ENCODE results near the gene LMAN2. TPM values are rescaled to one million over a fixed set of nuclear protein-coding genes. Genes with fewer than 3 reads are reported as not detected.

Gene LMAN2
- total RNA-seq, 1 experiment from 2014 or later: 106 TPM

GRCh38 chr5:177386542-177386941 lies 35.1 kb upstream of the LMAN2 start:
- no peak overlapping the region for H3K9ac ChIP-seq (ENCODE audit: extremely low read depth, insufficient read length, low read length)
- H4K20me1 ChIP-seq (ENCODE audit: control insufficient read depth, insufficient read depth, insufficient read length): no peaks in the 10 kb centered on the region
- H3K27me3 ChIP-seq (ENCODE audit: insufficient read depth, low read length): no peaks in the 10 kb centered on the region; the same call in 1 of the 2 replicates
- H3K4me3 Mint-ChIP-seq: no peak overlapping the region
- no peaks in the 10 kb centered on the region for H3K79me2 ChIP-seq (ENCODE audit: insufficient read depth, low read length)
- no peak for TF ChIP-seq CTCF (conservative IDR thresholded peaks at IDR 0.05)
- H3T11ph ChIP-seq (ENCODE audit: low read length): no peak overlapping the region
- no peaks in the 10 kb centered on the region for H3K79me1 ChIP-seq (ENCODE audit: insufficient read depth, low read depth, low read length, poor library complexity, severe bottlenecking)
- H4K8ac ChIP-seq (replicated peaks; ENCODE audit: insufficient read length, low read depth, low read length): no peak overlapping the region
- H2BK20ac ChIP-seq (ENCODE audit: low read depth, low read length, poor library complexity, severe bottlenecking): no peak overlapping the region
- no peak overlapping the region for H3K14ac ChIP-seq (ENCODE audit: insufficient read depth, low read length)
- DNase-seq: no peak
- H3K27ac Mint-ChIP-seq: no peak overlapping the region
- no peaks in the 10 kb centered on the region for H3K4me1 ChIP-seq (ENCODE audit: insufficient read depth, low read length)
- no peak overlapping the region for H2BK12ac ChIP-seq (ENCODE audit: insufficient read length, low read depth, low read length)
- H2BK5ac ChIP-seq (ENCODE audit: insufficient read length, low read length): no peak overlapping the region
- H3K23ac ChIP-seq (ENCODE audit: insufficient read length, low read depth, low read length): no peak overlapping the region
- H3K4me1 Mint-ChIP-seq: peaks cover 24 to 27% of the 10 kb centered on the region in 2 experiments
- no peaks in the 10 kb centered on the region for H3K23me2 ChIP-seq (ENCODE audit: insufficient read length, low read depth, low read length, poor library complexity, severe bottlenecking)
- no peak overlapping the region for H4K5ac ChIP-seq (ENCODE audit: insufficient read length, low read depth, low read length)
- peaks cover 76% of the 10 kb centered on the region for H3K27me3 Mint-ChIP-seq (ENCODE audit: low read depth)
- H3K56ac ChIP-seq (ENCODE audit: insufficient read length, low read depth, low read length): no peak overlapping the region
- H3K27ac ChIP-seq (ENCODE audit: insufficient read length, low read depth, low read length): no peak overlapping the region
- no peaks in the 10 kb centered on the region for H3K36me3 Mint-ChIP-seq (ENCODE audit: insufficient read depth in 1 of 3, low read depth in 3 of 3)
- no peak overlapping the region for H2AK5ac ChIP-seq (ENCODE audit: insufficient read length, low read length)
- H3K18ac ChIP-seq (ENCODE audit: insufficient read length, low read depth, low read length): no peak overlapping the region
- H3K4me2 ChIP-seq (ENCODE audit: insufficient read depth, insufficient read length, low read length): no peak overlapping the region
- WGBS (ENCODE audit: extremely low coverage, insufficient read length, low lambda C conversion rate): no CpG with 5 or more reads among the region's 8 CpGs
- H2BK15ac ChIP-seq (ENCODE audit: low read depth, low read length): no peak overlapping the region
- H4K91ac ChIP-seq (ENCODE audit: insufficient read length, low read depth, low read length): no peak overlapping the region
- H3K9me3 ChIP-seq (ENCODE audit: control insufficient read depth, low read depth, low read length): no peaks in the 10 kb centered on the region
- no peak overlapping the region for H3K4ac ChIP-seq (ENCODE audit: low read depth, low read length)
- H3K9me3 Mint-ChIP-seq: no peaks in the 10 kb centered on the region; a peak in 1 of 5 replicates
- H2BK120ac ChIP-seq (ENCODE audit: low read depth, low read length, poor library complexity, severe bottlenecking): no peak overlapping the region
- no peak overlapping the region for H2AFZ ChIP-seq (ENCODE audit: low read length)
